Left lung (tissue), 10 donors: Measurements from ENCODE around the gene SLC38A2. TPM values are rescaled to one million over a fixed set of nuclear protein-coding genes. Genes with fewer than 3 reads are reported as not detected.

Source experiments
- ATAC-seq: fragments of 200-7000 bp; cut with Tn5 transposase; one replicate; pipeline ENCODE4 v1.9.1; 2020; ENCODE audit warnings: moderate library complexity
- DNase-seq, 4 donors: peaks; one replicate each; pipeline ENCODE4 v3.0.0-alpha.2; 2013 to 2020
- H3K27ac ChIP-seq, 2 donors: fragments of 200-600 bp; sonication (generic) in 1 of 2; one replicate each; pipeline versions ENCODE4 v1.5.0 to v1.8.0; 2020 to 2021
- H3K27me3 ChIP-seq, 2 donors: fragments of 200-600 bp; sonication (generic) in 1 of 2; one replicate each; pipeline versions ENCODE4 v1.5.0 to v1.8.0; 2020 to 2021
- H3K36me3 ChIP-seq, 2 donors: fragments of 200-600 bp; sonication (generic) in 1 of 2; one replicate each; pipeline versions ENCODE4 v1.5.0 to v1.8.0; 2020 to 2021
- H3K4me1 ChIP-seq, 2 donors: fragments of 200-600 bp; one replicate each; pipeline ENCODE4 v1.8.0; 2021
- H3K4me3 ChIP-seq, 2 donors: fragments of 200-600 bp; sonication (generic) in 1 of 2; one replicate each; pipeline versions ENCODE4 v1.5.0 to v1.8.0; 2020 to 2021; ENCODE audit warnings: mild to moderate bottlenecking in 1 of 2
- H3K9me3 ChIP-seq, 2 donors: fragments of 200-600 bp; sonication (generic) in 1 of 2; one replicate each; pipeline versions ENCODE4 v1.5.0 to v1.8.0; 2020 to 2021
- intact Hi-C, 2 donors: fragments of 100-400 bp; cut with DNase I; formaldehyde crosslinking; loops; one replicate each; pipeline versions ENCODE4 v1.11.2 to v1.14.2; 2022
- polyA plus RNA-seq, 6 donors: library from polyadenylated mRNA; unstranded; fragments of 120-200 nt; gene quantifications; one replicate each; pipeline ENCODE4 v1.2.1, GENCODE V29; 2013; ENCODE audit not compliant: insufficient read length in 6 of 6
- total RNA-seq, 2 donors: library from RNA; stranded (reverse); fragmentation: NEBNext Ultra II Directional; extraction: Animal tissue kit (Norgen Biotek cat#: 25700); gene quantifications; one replicate each; pipeline ENCODE4 v1.2.1, GENCODE V29; 2021
- TF ChIP-seq, protein P1 (sequence below), 2 donors: fragments of 200-600 bp; sonication (generic) in 1 of 2; IDR thresholded peaks; one replicate each; pipeline versions ENCODE4 v1.5.0 to v1.8.0; 2021; ENCODE audit warnings: antibody characterized with exemption in 2 of 2
- donor health status: DM: no; HTN: yes; CAD: no.
- donor health status: DM: no; HTN: no; CAD: no.

SLC38A2 gene
- total and polyA plus RNA-seq, 8 donors = 154 to 270 (median 183) TPM

DNA sequence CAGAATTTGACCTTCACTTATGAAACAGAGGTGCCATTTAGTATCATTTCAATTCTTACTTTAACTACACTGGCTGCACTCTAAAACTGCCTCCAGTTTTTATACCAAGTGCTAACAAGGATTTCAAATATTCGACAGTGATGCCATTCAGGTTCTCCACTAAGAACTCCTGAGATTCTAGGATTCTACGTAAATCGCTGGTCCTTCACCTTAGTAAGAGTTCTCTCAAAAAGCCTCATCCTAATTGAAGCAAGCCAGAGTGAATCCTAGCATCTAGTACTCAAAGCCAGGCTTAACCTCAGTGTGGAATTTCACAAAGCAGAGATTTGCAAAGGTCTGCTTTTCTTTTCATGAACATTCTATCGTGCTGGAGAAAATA lies 3.5 kb downstream of the SLC38A2 start:
- Histone ChIP-seq H3K27ac (peak overlapping the region; percentile 3 to 98), H3K4me1 (peaks cover 56 to 72% of the 10 kb centered on the region in 2 donors), H3K27me3 (no peaks in the 10 kb centered on the region), H3K4me3 (peak overlapping the region; percentile 88), H3K9me3 (no peaks in the 10 kb centered on the region), H3K36me3 (peaks cover 11 to 70% of the 10 kb centered on the region in 2 donors)
- ATAC-seq (no peak), DNase-seq (no peak)
- intact Hi-C loops = no loop called here
- TF ChIP-seq, protein P1, sequence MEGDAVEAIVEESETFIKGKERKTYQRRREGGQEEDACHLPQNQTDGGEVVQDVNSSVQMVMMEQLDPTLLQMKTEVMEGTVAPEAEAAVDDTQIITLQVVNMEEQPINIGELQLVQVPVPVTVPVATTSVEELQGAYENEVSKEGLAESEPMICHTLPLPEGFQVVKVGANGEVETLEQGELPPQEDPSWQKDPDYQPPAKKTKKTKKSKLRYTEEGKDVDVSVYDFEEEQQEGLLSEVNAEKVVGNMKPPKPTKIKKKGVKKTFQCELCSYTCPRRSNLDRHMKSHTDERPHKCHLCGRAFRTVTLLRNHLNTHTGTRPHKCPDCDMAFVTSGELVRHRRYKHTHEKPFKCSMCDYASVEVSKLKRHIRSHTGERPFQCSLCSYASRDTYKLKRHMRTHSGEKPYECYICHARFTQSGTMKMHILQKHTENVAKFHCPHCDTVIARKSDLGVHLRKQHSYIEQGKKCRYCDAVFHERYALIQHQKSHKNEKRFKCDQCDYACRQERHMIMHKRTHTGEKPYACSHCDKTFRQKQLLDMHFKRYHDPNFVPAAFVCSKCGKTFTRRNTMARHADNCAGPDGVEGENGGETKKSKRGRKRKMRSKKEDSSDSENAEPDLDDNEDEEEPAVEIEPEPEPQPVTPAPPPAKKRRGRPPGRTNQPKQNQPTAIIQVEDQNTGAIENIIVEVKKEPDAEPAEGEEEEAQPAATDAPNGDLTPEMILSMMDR (IDR thresholded peaks at IDR 0.05) = no peak

DNA sequence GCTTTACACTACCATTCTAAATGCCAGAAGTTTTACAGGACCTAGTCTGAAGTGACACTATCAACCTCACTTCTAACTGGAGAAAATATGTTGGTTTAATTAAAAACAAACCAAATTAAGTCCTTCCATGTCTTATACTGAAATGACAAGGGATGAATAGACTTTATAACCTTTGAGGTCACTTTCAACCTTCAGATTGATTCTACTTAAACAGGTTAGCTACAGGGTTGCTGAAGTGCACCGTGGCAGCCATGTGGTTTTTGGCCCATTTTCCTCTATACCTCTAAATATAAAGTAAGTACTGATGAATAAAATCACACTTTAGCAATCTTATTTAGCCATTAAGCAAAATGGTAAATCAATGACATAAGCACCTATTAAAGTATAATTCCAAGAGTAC lies 3.9 kb downstream of the SLC38A2 start:
- ATAC-seq (no peak), DNase-seq (no peak)
- no peaks in the 10 kb centered on the region for H3K27me3 ChIP-seq
- H3K4me1 ChIP-seq = peaks cover 56 to 72% of the 10 kb centered on the region in 2 donors
- intact Hi-C loops = no loop called here
- TF ChIP-seq, protein P1 (IDR thresholded peaks at IDR 0.05) = no peak
- H3K4me3 ChIP-seq = peak overlapping the region; percentile 88
- H3K36me3 ChIP-seq = peaks cover 11 to 74% of the 10 kb centered on the region in 2 donors
- peak overlapping the region; percentile 3 to 98 for H3K27ac ChIP-seq
- no peaks in the 10 kb centered on the region for H3K9me3 ChIP-seq

DNA sequence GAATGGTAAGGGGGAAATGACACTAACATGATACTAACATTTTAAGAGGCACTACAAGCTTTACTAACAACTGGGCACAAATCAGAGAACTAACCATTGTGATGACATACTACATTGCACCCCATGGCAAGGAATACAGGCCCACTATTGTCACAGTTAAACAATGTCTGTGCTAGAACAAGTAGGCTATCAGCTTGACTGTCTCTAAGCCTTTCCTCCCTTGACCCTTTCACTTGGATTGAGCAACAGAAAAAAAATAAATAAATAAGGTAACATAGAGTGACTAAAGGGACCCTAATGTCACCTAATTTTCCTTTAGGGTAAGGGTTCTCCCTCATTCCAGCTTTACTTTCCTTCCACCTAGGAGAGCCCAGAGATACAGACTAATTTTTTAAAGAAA lies 4.4 kb downstream of the SLC38A2 start:
- TF ChIP-seq, protein P1 (IDR thresholded peaks at IDR 0.05) = no peak
- Histone ChIP-seq H3K4me1 (peaks cover 56 to 75% of the 10 kb centered on the region in 2 donors), H3K4me3 (peak overlapping the region; percentile 1 to 88), H3K27ac (peak overlapping the region; percentile 3 to 98), H3K9me3 (no peaks in the 10 kb centered on the region), H3K27me3 (no peaks in the 10 kb centered on the region), H3K36me3 (peaks cover 11 to 79% of the 10 kb centered on the region in 2 donors)
- ATAC-seq (no peak), DNase-seq (no peak)
- intact Hi-C loops = no loop called here

DNA sequence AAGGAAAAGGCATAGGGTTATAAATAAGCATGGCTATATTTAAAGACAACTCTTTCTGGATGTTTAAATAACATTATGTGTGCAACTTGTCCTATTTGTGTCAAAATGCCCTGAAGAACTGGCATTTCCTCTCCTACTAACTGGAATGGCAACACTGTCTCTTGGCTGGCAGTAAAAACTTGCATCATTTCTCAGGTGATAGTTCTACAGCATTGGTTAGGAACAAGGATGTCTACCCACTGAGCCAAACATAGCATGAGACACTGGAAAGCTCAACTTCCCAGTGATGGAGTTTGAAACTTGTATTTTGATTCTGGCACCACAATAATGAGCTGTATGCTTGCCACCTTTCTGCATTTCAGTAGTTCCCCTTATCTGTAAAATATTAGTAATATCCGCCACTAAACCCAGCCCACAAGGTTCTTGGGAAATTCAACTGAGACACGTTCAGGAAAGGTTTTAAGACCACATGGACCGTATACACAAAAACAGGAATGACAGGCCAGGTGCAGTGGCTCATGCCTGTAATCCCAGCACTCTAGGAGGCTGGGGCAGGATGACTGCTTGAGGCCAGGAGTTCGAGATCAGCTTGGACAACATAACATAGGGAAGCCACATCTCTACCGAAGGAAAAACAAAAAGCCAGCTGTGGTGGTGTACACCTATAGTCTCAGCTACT lies 5.1 kb downstream of the SLC38A2 start:
- Histone ChIP-seq H3K27me3 (no peaks in the 10 kb centered on the region), H3K27ac (peak overlapping the region; percentile 3 to 98), H3K4me3 (peak overlapping the region; percentile 1 to 88), H3K4me1 (peaks cover 56 to 80% of the 10 kb centered on the region in 2 donors), H3K9me3 (no peaks in the 10 kb centered on the region), H3K36me3 (peaks cover 11 to 86% of the 10 kb centered on the region in 2 donors)
- no peak for ATAC-seq
- TF ChIP-seq, protein P1 (IDR thresholded peaks at IDR 0.05) = no peak
- intact Hi-C loops = no loop called here
- DNase-seq = no peak

DNA sequence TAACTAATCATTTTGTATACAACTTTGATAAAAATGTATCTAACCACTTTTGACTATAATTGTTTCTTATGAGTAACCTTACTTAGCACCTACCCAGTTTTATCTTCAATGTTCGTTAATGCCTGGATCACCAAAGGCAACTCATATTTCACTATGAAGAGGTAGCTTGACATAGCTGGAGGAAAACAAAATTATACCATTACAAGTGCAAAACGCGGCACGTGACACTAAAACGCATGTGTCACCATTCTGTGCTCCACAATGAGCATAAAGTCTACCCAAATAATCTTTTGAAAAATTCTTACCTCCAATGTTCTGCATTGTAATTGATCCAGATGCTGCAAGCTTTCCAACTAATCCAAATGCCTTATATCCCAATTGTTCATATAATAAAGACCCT lies 5.8 kb downstream of the SLC38A2 start:
- Histone ChIP-seq H3K36me3 (peaks cover 11 to 93% of the 10 kb centered on the region in 2 donors), H3K4me1 (peaks cover 56 to 87% of the 10 kb centered on the region in 2 donors)
- no peak for ATAC-seq

More for the DNA sequence above, 5.8 kb downstream of the SLC38A2 start:
- Histone ChIP-seq H3K27me3 (no peaks in the 10 kb centered on the region), H3K9me3 (no peaks in the 10 kb centered on the region), H3K27ac (no peak overlapping the region), H3K4me3 (peak overlapping the region in 1 of 2 donors; percentile 88)
- no peak for DNase-seq
- TF ChIP-seq, protein P1 (IDR thresholded peaks at IDR 0.05) = no peak
- intact Hi-C loops = no loop called here
